GM18867 (cell line): Measurements from ENCODE around the gene PIGS.
"Not testable (repeated sequence)": the region's sequence is repeated elsewhere in the genome, so short reads cannot be mapped to it uniquely, and the experiment has no call there.

Experiments
- ATAC-seq: cut with Tn5 transposase; IDR thresholded peaks from one replicate; pipeline ENCODE4 v1.9.1; 2021; ENCODE audit warnings: mild to moderate bottlenecking, moderate library complexity; ENCODE audit not compliant: unreplicated experiment

PIGS gene

GRCh38 chr17:28532050-28532960 lies 39.0 kb downstream of the PIGS start:
- ATAC-seq: no peak

- ATAC-seq: no peak
Observed at GRCh38 chr17:28530926-28531325, 40.4 kb downstream of the PIGS start.

GRCh38 chr17:28530250-28530649 lies 41.1 kb downstream of the PIGS start:
- no peak for ATAC-seq

GRCh38 chr17:28529013-28529400 lies 42.3 kb downstream of the PIGS start:
- no peak for ATAC-seq

GRCh38 chr17:28528327-28529012 lies 42.9 kb downstream of the PIGS start:
- ATAC-seq: no peak

- ATAC-seq: no peak
Observed at GRCh38 chr17:28527859-28528258, 43.5 kb downstream of the PIGS start.

- ATAC-seq: no peak
Observed at GRCh38 chr17:28527181-28527681, 44.1 kb downstream of the PIGS start.

GRCh38 chr17:28526381-28526780 lies 44.9 kb downstream of the PIGS start:
- ATAC-seq: no peak

GRCh38 chr17:28524476-28525424 lies 46.6 kb downstream of the PIGS start:
- no peak for ATAC-seq

- no peak for ATAC-seq
Observed at GRCh38 chr17:28523876-28524275, 47.4 kb downstream of the PIGS start.

- no peak for ATAC-seq
Observed at GRCh38 chr17:28523186-28523585, 48.1 kb downstream of the PIGS start.

GRCh38 chr17:28522281-28522680 lies 49.0 kb downstream of the PIGS start:
- not testable (repeated sequence) for ATAC-seq

GRCh38 chr17:28521311-28522085 lies 49.8 kb downstream of the PIGS start:
- ATAC-seq: no peak

GRCh38 chr17:28520687-28521086 lies 50.6 kb downstream of the PIGS start:
- ATAC-seq: no peak

GRCh38 chr17:28519236-28519635 lies 52.1 kb downstream of the PIGS start:
- no peak for ATAC-seq

GRCh38 chr17:28518578-28518977 lies 52.7 kb downstream of the PIGS start:
- no peak for ATAC-seq

GRCh38 chr17:28518132-28518531 lies 53.2 kb downstream of the PIGS start:
- no peak for ATAC-seq

GRCh38 chr17:28515518-28515917 lies 55.8 kb downstream of the PIGS start:
- ATAC-seq: no peak

- ATAC-seq: no peak
Observed at GRCh38 chr17:28514561-28515002, 56.7 kb downstream of the PIGS start.

GRCh38 chr17:28513476-28513875 lies 57.8 kb downstream of the PIGS start:
- no peak for ATAC-seq
